Measurements from ENCODE around the gene SGCA. TPM values are rescaled to one million over a fixed set of nuclear protein-coding genes. Genes with fewer than 3 reads are reported as not detected.

Gene SGCA
- polyA plus RNA-seq, 1 experiment, result 0.21 TPM

- Histone ChIP-seq H3K27ac (ENCODE audit: low read depth, low read length) (no peak overlapping the region), H3K9me3 (ENCODE audit: control insufficient read depth, insufficient read depth, low read length) (no peaks in the 10 kb centered on the region; the same call in 1 of the 2 replicates), H3K4me3 (ENCODE audit: low read depth, low read length) (peak overlapping the region; percentile 79), H3K27me3 (ENCODE audit: control insufficient read depth, insufficient read depth, low read length) (no peaks in the 10 kb centered on the region)
- TF ChIP-seq, protein P1, sequence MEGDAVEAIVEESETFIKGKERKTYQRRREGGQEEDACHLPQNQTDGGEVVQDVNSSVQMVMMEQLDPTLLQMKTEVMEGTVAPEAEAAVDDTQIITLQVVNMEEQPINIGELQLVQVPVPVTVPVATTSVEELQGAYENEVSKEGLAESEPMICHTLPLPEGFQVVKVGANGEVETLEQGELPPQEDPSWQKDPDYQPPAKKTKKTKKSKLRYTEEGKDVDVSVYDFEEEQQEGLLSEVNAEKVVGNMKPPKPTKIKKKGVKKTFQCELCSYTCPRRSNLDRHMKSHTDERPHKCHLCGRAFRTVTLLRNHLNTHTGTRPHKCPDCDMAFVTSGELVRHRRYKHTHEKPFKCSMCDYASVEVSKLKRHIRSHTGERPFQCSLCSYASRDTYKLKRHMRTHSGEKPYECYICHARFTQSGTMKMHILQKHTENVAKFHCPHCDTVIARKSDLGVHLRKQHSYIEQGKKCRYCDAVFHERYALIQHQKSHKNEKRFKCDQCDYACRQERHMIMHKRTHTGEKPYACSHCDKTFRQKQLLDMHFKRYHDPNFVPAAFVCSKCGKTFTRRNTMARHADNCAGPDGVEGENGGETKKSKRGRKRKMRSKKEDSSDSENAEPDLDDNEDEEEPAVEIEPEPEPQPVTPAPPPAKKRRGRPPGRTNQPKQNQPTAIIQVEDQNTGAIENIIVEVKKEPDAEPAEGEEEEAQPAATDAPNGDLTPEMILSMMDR (IDR thresholded peaks at IDR 0.05; ENCODE audit: low read depth, low read length), result no peak; the same call in 1 of the 2 replicates
- DNase-seq (ENCODE audit: low read depth, low spot score), result no peak
- ChIA-PET CTCF (interaction anchor here (0.8 to 5.5 kb wide), 4 partner anchors 15 to 151 kb away, joined by 5 to 25 read pairs (median 8); no protein-coding TSS in a partner anchor), POLR2A (interaction anchor here (0.5 to 1.3 kb wide), 2 partner anchors 55 to 862 kb away, joined by 4 to 5 read pairs; partner anchors contain the start of gene COL1A1)
Measured at GRCh38 chr17:50146230-50146926, 19.4 kb upstream of the SGCA start.

- ChIA-PET CTCF (interaction anchor here (0.7 to 5.5 kb wide), 5 partner anchors 8 to 150 kb away, joined by 3 to 25 read pairs (median 5); no protein-coding TSS in a partner anchor), POLR2A (interaction anchor here (0.5 to 1.4 kb wide), 5 partner anchors 9 to 863 kb away, joined by 3 to 5 read pairs (median 3); partner anchors contain the start of gene COL1A1)
- Histone ChIP-seq H3K27me3 (ENCODE audit: control insufficient read depth, insufficient read depth, low read length) (no peaks in the 10 kb centered on the region), H3K27ac (ENCODE audit: low read depth, low read length) (no peak overlapping the region), H3K9me3 (ENCODE audit: control insufficient read depth, insufficient read depth, low read length) (no peaks in the 10 kb centered on the region; the same call in 1 of the 2 replicates), H3K4me3 (ENCODE audit: low read depth, low read length) (peak overlapping the region; percentile 79)
- TF ChIP-seq, protein P1 (IDR thresholded peaks at IDR 0.05; ENCODE audit: low read depth, low read length), result no peak
- DNase-seq (ENCODE audit: low read depth, low spot score), result no peak
Measured at GRCh38 chr17:50146927-50147665, 18.7 kb upstream of the SGCA start.

DNA sequence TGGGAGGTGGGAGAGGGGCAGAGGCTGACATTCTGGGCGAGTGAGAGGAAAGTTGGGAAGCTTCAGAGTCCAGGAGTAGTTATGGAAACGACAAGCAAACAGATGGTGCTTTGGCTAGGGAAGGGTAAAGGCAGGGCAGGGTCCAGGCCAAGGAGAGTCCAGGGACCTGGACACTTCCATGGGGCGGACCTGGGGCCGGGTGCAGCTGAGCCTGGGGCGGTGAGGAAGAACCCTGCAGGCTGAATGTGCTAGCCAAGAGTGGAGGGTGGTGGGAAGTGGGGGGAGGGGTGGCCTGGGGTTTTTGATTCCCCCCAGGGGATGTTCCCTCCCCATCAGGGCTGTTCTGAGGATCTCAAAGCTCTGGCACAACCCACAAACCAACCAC, 18.0 kb upstream of the SGCA start:
- Histone ChIP-seq H3K9me3 (ENCODE audit: control insufficient read depth, insufficient read depth, low read length) (no peaks in the 10 kb centered on the region; the same call in 1 of the 2 replicates), H3K27me3 (ENCODE audit: control insufficient read depth, insufficient read depth, low read length) (no peaks in the 10 kb centered on the region), H3K4me3 (ENCODE audit: low read depth, low read length) (peak overlapping the region; percentile 79), H3K27ac (ENCODE audit: low read depth, low read length) (peak overlapping the region; percentile 11)
- no peak for DNase-seq (ENCODE audit: low read depth, low spot score)
- TF ChIP-seq, protein P1 (IDR thresholded peaks at IDR 0.05; ENCODE audit: low read depth, low read length), result no peak
- ChIA-PET CTCF (interaction anchor here (0.6 to 5.5 kb wide), 7 partner anchors 9 to 150 kb away, joined by 3 to 25 read pairs (median 3); no protein-coding TSS in a partner anchor), POLR2A (interaction anchor here (0.5 to 1.4 kb wide), 4 partner anchors 10 to 54 kb away, joined by 3 read pairs; no protein-coding TSS in a partner anchor)

DNA sequence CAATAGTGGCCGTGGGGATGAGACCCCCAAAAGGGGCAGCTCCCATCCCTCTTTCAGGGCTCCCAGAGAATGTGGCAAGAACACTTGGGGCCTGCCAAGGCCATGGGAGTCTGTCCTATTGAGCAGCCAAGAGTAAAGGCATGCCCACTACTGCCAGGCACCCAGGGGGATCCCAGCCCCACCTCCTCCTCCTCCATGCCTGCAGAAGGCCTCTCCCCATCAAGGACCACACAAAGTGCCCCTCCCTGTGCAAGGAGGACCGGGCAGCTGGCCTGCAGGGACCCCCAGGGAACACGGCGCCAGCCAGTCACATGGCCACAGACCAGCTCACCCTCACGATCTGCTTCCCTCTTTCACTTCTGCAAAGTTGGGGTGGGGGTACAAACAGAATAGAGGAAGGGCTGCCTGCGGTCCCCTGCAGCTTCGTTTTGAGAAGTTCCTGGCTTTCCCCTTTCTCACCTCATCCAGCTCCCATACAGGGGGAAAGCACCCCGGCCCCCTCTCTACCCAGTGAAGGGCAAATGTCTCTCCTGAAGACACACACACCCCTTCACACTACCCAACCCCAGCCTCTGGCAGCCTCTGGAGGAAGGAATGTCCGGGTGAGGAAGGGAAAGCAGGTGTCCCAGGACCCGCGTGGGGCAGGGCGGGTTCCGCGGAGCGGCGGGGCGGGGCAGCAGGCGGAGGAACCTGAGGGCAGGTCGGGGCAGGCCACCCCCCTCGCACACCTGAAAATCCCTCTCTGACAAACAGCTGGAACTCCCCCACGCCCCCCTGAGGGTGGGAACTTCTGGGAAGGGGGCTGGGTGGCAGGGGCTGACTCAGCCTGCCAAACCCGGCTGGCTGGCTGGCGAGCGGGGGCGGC, 17.3 kb upstream of the SGCA start:
- POLR2A ChIA-PET, result interaction anchor here (0.6 to 1.4 kb wide), 4 partner anchors 10 to 90 kb away, joined by 3 to 5 read pairs (median 3); no protein-coding TSS in a partner anchor
- H3K9me3 ChIP-seq (ENCODE audit: control insufficient read depth, insufficient read depth, low read length), result no peaks in the 10 kb centered on the region; the same call in 1 of the 2 replicates
- CTCF ChIA-PET, result interaction anchor here (0.6 to 5.5 kb wide), 7 partner anchors 9 to 150 kb away, joined by 3 to 25 read pairs (median 3); no protein-coding TSS in a partner anchor
- H3K27ac ChIP-seq (ENCODE audit: low read depth, low read length), result peak overlapping the region; percentile 11
- DNase-seq (ENCODE audit: low read depth, low spot score), result no peak
- no peaks in the 10 kb centered on the region for H3K27me3 ChIP-seq (ENCODE audit: control insufficient read depth, insufficient read depth, low read length)
- H3K4me3 ChIP-seq (ENCODE audit: low read depth, low read length), result peak overlapping the region; percentile 79
- TF ChIP-seq, protein P1 (IDR thresholded peaks at IDR 0.05; ENCODE audit: low read depth, low read length), result peak; percentile 53
